ACHN (cell line): ENCODE measurements around the gene CLK2.

Source experiments
- DNase-seq: peaks from one replicate; pipeline ENCODE4 v3.0.0-alpha.2; 2015
- in situ Hi-C: cut with HindIII; loops from 2 replicates; pipeline ENCODE4 v1.10.0; 2017; ENCODE audit warnings: low sequenced_read_pairs, low pct_ligation_motif_present, low pct_unique_long_range_greater_than_20kb

The CLK2 gene

GRCh38 chr1:155273343-155274245 lies at the start of gene CLK2:
Gene CLK2 (minus strand): TSS chr1:155273504. CDS start chr1:155270977, 2,527 bp downstream.
- peak; percentile 94 for DNase-seq
- in situ Hi-C loops = loop anchor here (5.0 kb wide), 1 partner anchor 49 kb away; the partner anchor contains the start of gene RUSC1

- DNase-seq = peak; percentile 49
- in situ Hi-C loops = loop anchor here (5.0 kb wide), 1 partner anchor 50 kb away; the partner anchor contains the start of gene CLK2
These were observed 49.3 kb upstream of the CLK2 start for GRCh38 chr1:155322571-155322952.

GRCh38 chr1:155321639-155322503 lies 48.6 kb upstream of the CLK2 start:
- in situ Hi-C loops = loop anchor here (5.0 kb wide), 1 partner anchor 50 kb away; the partner anchor contains the start of gene CLK2
- no peak for DNase-seq

- DNase-seq = no peak
These were observed 47.6 kb upstream of the CLK2 start, which contains the start of gene RUSC1 for GRCh38 chr1:155320661-155321617. Gene RUSC1 (plus strand): TSS chr1:155320894. CDS start chr1:155321774, 880 bp downstream.

GRCh38 chr1:155320252-155320651 lies 46.9 kb upstream of the CLK2 start:
- DNase-seq = no peak
- in situ Hi-C loops = loop anchor here (5.0 kb wide), 1 partner anchor 48 kb away; the partner anchor contains the start of gene CLK2

More at GRCh38 chr1:155320661-155321617, 47.6 kb upstream of the CLK2 start, which contains the start of gene RUSC1:
- in situ Hi-C loops = loop anchor here (5.0 kb wide), 1 partner anchor 49 kb away; the partner anchor contains the start of gene CLK2

GRCh38 chr1:155319536-155319935 lies 46.2 kb upstream of the CLK2 start:
- in situ Hi-C loops = no loop called here
- no peak for DNase-seq

GRCh38 chr1:155318082-155318481 lies 44.8 kb upstream of the CLK2 start:
- DNase-seq = no peak
- in situ Hi-C loops = no loop called here

GRCh38 chr1:155316922-155317321 lies 43.6 kb upstream of the CLK2 start:
- in situ Hi-C loops = no loop called here
- no peak for DNase-seq

GRCh38 chr1:155313261-155313660 lies 40.0 kb upstream of the CLK2 start:
- in situ Hi-C loops = no loop called here
- no peak for DNase-seq

- in situ Hi-C loops = no loop called here
- no peak for DNase-seq
These were observed 36.2 kb upstream of the CLK2 start for GRCh38 chr1:155309423-155310021.

GRCh38 chr1:155308493-155309422 lies 35.5 kb upstream of the CLK2 start, which contains the start of gene FDPS:
Gene FDPS (plus strand): TSS chr1:155308866. CDS start chr1:155309790, 924 bp downstream.
- in situ Hi-C loops = no loop called here

GRCh38 chr1:155307247-155307740 lies 34.0 kb upstream of the CLK2 start:
- in situ Hi-C loops = no loop called here
- peak; percentile 62 for DNase-seq

More at GRCh38 chr1:155308493-155309422, 35.5 kb upstream of the CLK2 start, which contains the start of gene FDPS:
- peak; percentile 99 for DNase-seq

- peak; percentile 54 for DNase-seq
- in situ Hi-C loops = no loop called here
These were observed 32.6 kb upstream of the CLK2 start for GRCh38 chr1:155305881-155306391.

- DNase-seq = peak; percentile 82
- in situ Hi-C loops = no loop called here
These were observed 31.3 kb upstream of the CLK2 start for GRCh38 chr1:155304558-155305063.

- in situ Hi-C loops = no loop called here
These were observed 28.1 kb upstream of the CLK2 start, which contains the start of gene PKLR for GRCh38 chr1:155301342-155301841. Gene PKLR (minus strand): TSS chr1:155301438. CDS start chr1:155301395, 43 bp downstream.

More at GRCh38 chr1:155301342-155301841, 28.1 kb upstream of the CLK2 start, which contains the start of gene PKLR:
- DNase-seq = no peak
